Mammary epithelial cell (primary cell): ENCODE data around the gene PTPN2.

Experiments used
- EZH2 ChIP-seq: IDR thresholded peaks from 2 replicates; pipeline ENCODE4 v1.6.1; 2012; ENCODE audit warnings: low read length, inconsistent platforms, borderline replicate concordance
- TF ChIP-seq, protein P1 (sequence below), 2 donors: IDR thresholded peaks in 1 of 2; conservative IDR thresholded peaks in 1 of 2; 2 replicates each; pipeline ENCODE4 v1.5.1; 2011 to 2012; ENCODE audit warnings: inconsistent platforms in 2 of 2, low read length in 2 of 2, mild to moderate bottlenecking in 2 of 2, control low read depth in 1 of 2, low read depth in 1 of 2; ENCODE audit not compliant: insufficient read depth in 1 of 2; ENCODE audit errors: extremely low read depth in 1 of 2

- TF ChIP-seq, protein P1, sequence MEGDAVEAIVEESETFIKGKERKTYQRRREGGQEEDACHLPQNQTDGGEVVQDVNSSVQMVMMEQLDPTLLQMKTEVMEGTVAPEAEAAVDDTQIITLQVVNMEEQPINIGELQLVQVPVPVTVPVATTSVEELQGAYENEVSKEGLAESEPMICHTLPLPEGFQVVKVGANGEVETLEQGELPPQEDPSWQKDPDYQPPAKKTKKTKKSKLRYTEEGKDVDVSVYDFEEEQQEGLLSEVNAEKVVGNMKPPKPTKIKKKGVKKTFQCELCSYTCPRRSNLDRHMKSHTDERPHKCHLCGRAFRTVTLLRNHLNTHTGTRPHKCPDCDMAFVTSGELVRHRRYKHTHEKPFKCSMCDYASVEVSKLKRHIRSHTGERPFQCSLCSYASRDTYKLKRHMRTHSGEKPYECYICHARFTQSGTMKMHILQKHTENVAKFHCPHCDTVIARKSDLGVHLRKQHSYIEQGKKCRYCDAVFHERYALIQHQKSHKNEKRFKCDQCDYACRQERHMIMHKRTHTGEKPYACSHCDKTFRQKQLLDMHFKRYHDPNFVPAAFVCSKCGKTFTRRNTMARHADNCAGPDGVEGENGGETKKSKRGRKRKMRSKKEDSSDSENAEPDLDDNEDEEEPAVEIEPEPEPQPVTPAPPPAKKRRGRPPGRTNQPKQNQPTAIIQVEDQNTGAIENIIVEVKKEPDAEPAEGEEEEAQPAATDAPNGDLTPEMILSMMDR (conservative IDR thresholded peaks at IDR 0.05 in 1 of 2, IDR thresholded peaks at IDR 0.05 in 1 of 2; ENCODE audit: extremely low read depth in 1 of 2, insufficient read depth in 1 of 2, low read depth in 1 of 2, low read length in 2 of 2) = no peak
- TF ChIP-seq EZH2 = no peak
These were observed 60.1 kb downstream of the PTPN2 start for GRCh38 chr18:12823892-12824291.
